PFSK-1 (cell line): Measurements from ENCODE around the gene UAP1L1.

Experiments used
- POLR2AphosphoS5 ChIP-seq: IDR thresholded peaks from 2 replicates; pipeline ENCODE4 v1.6.1; 2012; ENCODE audit warnings: low read depth, mild to moderate bottlenecking, control low read depth, low read length, moderate library complexity
- REST ChIP-seq, 2 experiments: IDR thresholded peaks; 2 replicates each; pipeline versions ENCODE4 v1.6.1 to v1.8.0; 2011 to 2012; ENCODE audit warnings: low read depth in 2 of 2, low read length in 2 of 2, control low read depth in 1 of 2, inconsistent platforms in 1 of 2, mild to moderate bottlenecking in 1 of 2, moderate library complexity in 1 of 2; ENCODE audit not compliant: insufficient read depth in 1 of 2
- SIN3A ChIP-seq: IDR thresholded peaks from 2 replicates; pipeline ENCODE4 v1.6.1; 2012; ENCODE audit warnings: mild to moderate bottlenecking, low read length, moderate library complexity, borderline replicate concordance; ENCODE audit not compliant: insufficient read depth
- TAF1 ChIP-seq: IDR thresholded peaks from 2 replicates; pipeline ENCODE4 v1.6.1; 2012; ENCODE audit warnings: low read length, control low read depth, borderline replicate concordance; ENCODE audit not compliant: insufficient read depth

DNA sequence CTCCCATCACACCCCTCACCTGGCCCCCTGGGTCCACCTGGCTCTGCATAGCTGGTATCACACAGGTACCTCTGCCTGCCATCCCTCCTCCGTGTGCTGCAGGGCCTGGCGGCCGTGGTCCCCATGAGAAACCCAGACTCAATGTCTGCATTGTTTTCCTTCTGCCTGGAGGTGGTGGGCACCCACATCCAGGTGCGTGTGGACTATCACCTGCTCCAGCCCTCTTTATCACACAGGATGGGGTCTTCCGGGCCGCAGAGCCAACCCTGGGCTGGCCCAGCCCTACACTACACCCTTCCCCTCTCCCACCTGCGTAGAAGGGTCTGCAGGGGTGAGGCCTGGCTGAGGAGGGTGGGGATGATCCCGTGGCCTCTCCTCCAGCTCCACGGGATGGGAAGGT is 38.4 kb upstream of the UAP1L1 start:
- TF ChIP-seq TAF1 (no peak), POLR2AphosphoS5 (no peak), SIN3A (no peak), REST (IDR thresholded peaks at IDR 0.05; ENCODE audit: insufficient read depth in 1 of 2, low read depth in 2 of 2, low read length in 2 of 2) (no peak)
